Spleen (tissue), 11 donors: ENCODE measurements around the gene GLIPR1. TPM values are rescaled to one million over a fixed set of nuclear protein-coding genes. Genes with fewer than 3 reads are reported as not detected.

Experiments
- DNase-seq: peaks from one replicate; pipeline ENCODE4 v3.0.0-alpha.2; 2020
- H3K27ac ChIP-seq, 8 donors: fragments of 200-600 bp; sonication (generic) in 7 of 8; 1 replicate in 4 of 8; 2 replicates in 4 of 8; pipeline versions ENCODE4 v1.5.0 to v1.8.0; 2016 to 2021; ENCODE audit warnings: inconsistent platforms in 4 of 8, mild to moderate bottlenecking in 4 of 8, moderate library complexity in 1 of 8
- H3K27me3 ChIP-seq, 7 donors: fragments of 200-600 bp; sonication (generic) in 6 of 7; replicated peaks in 1 of 7; 1 replicate in 4 of 7; 2 replicates in 3 of 7; pipeline versions ENCODE4 v1.5.0 to v1.8.0; 2016 to 2021; ENCODE audit warnings: inconsistent platforms in 3 of 7, mild to moderate bottlenecking in 1 of 7
- H3K36me3 ChIP-seq, 6 donors: fragments of 200-600 bp; sonication (generic) in 5 of 6; 1 replicate in 4 of 6; 2 replicates in 2 of 6; pipeline versions ENCODE4 v1.5.0 to v1.8.0; 2016 to 2021; ENCODE audit warnings: inconsistent platforms in 2 of 6
- H3K4me1 ChIP-seq, 6 donors: fragments of 200-600 bp; sonication (generic) in 5 of 6; 1 replicate in 3 of 6; 2 replicates in 3 of 6; pipeline versions ENCODE4 v1.5.0 to v1.8.0; 2016 to 2021; ENCODE audit warnings: inconsistent platforms in 3 of 6
- H3K4me3 ChIP-seq, 8 donors: fragments of 200-600 bp; sonication (generic) in 7 of 8; 1 replicate in 4 of 8; 2 replicates in 4 of 8; pipeline versions ENCODE4 v1.5.0 to v1.8.0; 2016 to 2021; ENCODE audit warnings: inconsistent platforms in 4 of 8, mild to moderate bottlenecking in 4 of 8, moderate library complexity in 2 of 8
- H3K9me3 ChIP-seq, 8 donors: fragments of 200-600 bp; sonication (generic) in 7 of 8; 1 replicate in 4 of 8; 2 replicates in 4 of 8; pipeline versions ENCODE4 v1.5.0 to v1.8.0; 2016 to 2021; ENCODE audit warnings: inconsistent platforms in 4 of 8
- POLR2A ChIP-seq, 3 donors: fragments of 450-650 bp; IDR thresholded peaks; one replicate each; pipeline ENCODE4 v1.5.1; 2017; ENCODE audit warnings: antibody characterized with exemption in 3 of 3, mild to moderate bottlenecking in 1 of 3
- POLR2AphosphoS5 ChIP-seq, 3 donors: sonication (generic); formaldehyde crosslinking; IDR thresholded peaks; one replicate each; pipeline ENCODE4 v1.5.1; 2017; ENCODE audit warnings: antibody characterized with exemption in 3 of 3
- WGBS, 5 donors: extraction: QIAGEN DNeasy Blood & Tissue Kit in 3 of 5; methylation state at CpG; one replicate each; pipeline versions ENCODE4 v1.1.5 to v1.1.7; 2013 to 2018; 5-methylcytosine and 5-hydroxymethylcytosine counted together
- intact Hi-C: fragments of 100-400 bp; cut with DNase I; formaldehyde crosslinking; loops from one replicate; pipeline ENCODE4 v1.15.0; 2023; ENCODE audit warnings: low total_unique reads
- polyA plus RNA-seq, 3 donors: library from polyadenylated mRNA; stranded (reverse); fragments of 200-250 nt; gene quantifications; one replicate each; pipeline ENCODE4 v1.2.1, GENCODE V29; 2013
- total RNA-seq, 7 donors: library from RNA; depleted of rRNA in 3 of 7; stranded (reverse); fragments of >200 nt in 3 of 7; fragmentation: NEBNext Ultra II Directional in 4 of 7; extraction: Animal tissue kit (Norgen Biotek cat#: 25700) in 4 of 7; gene quantifications; one replicate each; pipeline versions ENCODE4 v1.1.0 to v1.2.1, GENCODE V29; 2016 to 2021
- TF ChIP-seq, protein P1 (sequence below), 11 experiments: fragments of 200-600 bp in 7 of 11; fragments of 450-650 bp in 4 of 11; sonication (generic) in 4 of 11; IDR thresholded peaks in 8 of 11; conservative IDR thresholded peaks in 3 of 11; 1 replicate in 7 of 11; 2 replicates in 4 of 11; pipeline versions ENCODE4 v1.4.0 to v1.8.0; 2016 to 2021; ENCODE audit warnings: antibody characterized with exemption in 11 of 11, inconsistent platforms in 4 of 11, mild to moderate bottlenecking in 1 of 11
- donor health status: healthy with polysubstance abuse.
- donor health status: DM: no; HTN: no; CAD: no; lungs with moderate emphysema.
- donor health status: DM: no; HTN: no; CAD: no.
- donor health status: Bipolar disorder and iron deficiency.
- donor health status: healthy.
- donor health status: DM: no; HTN: no; CAD: no.
- donor health status: DM: yes; HTN: yes; CAD: no.

The GLIPR1 gene
- total and polyA plus RNA-seq, 10 donors: 11.7 to 72.6 (median 54.7) TPM

DNA sequence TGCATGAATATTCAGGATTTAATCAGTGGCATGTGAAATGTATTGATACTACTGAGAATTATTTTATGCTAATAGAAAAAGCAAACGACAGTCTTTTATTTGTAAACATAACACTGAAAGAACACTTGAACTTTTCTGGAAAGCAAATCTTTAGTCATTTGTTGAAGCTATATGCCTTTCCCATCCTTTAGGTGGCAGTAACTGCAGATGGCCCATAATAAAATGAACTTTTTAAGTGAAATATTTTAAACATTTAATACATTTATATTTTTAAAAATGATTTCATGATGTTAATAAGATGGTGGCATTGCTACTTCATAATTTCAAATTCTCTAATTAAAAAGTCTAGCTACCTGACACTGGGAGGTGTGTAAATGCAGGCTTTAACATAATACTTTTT, 44.7 kb downstream of the GLIPR1 start:
- intact Hi-C loops: loop anchor here (2.0 to 10.0 kb wide), 2 partner anchors 508 to 820 kb away; partner anchors contain the start of gene BBS10
- peaks cover 0 to 4% (median 0%) of the 10 kb centered on the region in 8 donors for H3K9me3 ChIP-seq
- no peak for DNase-seq
- TF ChIP-seq, protein P1, sequence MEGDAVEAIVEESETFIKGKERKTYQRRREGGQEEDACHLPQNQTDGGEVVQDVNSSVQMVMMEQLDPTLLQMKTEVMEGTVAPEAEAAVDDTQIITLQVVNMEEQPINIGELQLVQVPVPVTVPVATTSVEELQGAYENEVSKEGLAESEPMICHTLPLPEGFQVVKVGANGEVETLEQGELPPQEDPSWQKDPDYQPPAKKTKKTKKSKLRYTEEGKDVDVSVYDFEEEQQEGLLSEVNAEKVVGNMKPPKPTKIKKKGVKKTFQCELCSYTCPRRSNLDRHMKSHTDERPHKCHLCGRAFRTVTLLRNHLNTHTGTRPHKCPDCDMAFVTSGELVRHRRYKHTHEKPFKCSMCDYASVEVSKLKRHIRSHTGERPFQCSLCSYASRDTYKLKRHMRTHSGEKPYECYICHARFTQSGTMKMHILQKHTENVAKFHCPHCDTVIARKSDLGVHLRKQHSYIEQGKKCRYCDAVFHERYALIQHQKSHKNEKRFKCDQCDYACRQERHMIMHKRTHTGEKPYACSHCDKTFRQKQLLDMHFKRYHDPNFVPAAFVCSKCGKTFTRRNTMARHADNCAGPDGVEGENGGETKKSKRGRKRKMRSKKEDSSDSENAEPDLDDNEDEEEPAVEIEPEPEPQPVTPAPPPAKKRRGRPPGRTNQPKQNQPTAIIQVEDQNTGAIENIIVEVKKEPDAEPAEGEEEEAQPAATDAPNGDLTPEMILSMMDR (IDR thresholded peaks at IDR 0.05 in 8 of 11, conservative IDR thresholded peaks at IDR 0.05 in 3 of 11): no peak
- TF ChIP-seq POLR2A (IDR thresholded peaks at IDR 0.05) (no peak), POLR2AphosphoS5 (IDR thresholded peaks at IDR 0.05) (no peak)
- no peak overlapping the region for H3K27ac ChIP-seq
- H3K36me3 ChIP-seq: no peaks in the 10 kb centered on the region
- 37 to 69% (median 56%) methylated on average over 1 of the region's 1 CpG for WGBS, 5 donors
- H3K4me1 ChIP-seq: peaks cover 0 to 9% (median 7%) of the 10 kb centered on the region in 6 donors
- peaks cover 0 to 4% (median 0%) of the 10 kb centered on the region in 7 donors for H3K27me3 ChIP-seq
- no peak overlapping the region for H3K4me3 ChIP-seq

DNA sequence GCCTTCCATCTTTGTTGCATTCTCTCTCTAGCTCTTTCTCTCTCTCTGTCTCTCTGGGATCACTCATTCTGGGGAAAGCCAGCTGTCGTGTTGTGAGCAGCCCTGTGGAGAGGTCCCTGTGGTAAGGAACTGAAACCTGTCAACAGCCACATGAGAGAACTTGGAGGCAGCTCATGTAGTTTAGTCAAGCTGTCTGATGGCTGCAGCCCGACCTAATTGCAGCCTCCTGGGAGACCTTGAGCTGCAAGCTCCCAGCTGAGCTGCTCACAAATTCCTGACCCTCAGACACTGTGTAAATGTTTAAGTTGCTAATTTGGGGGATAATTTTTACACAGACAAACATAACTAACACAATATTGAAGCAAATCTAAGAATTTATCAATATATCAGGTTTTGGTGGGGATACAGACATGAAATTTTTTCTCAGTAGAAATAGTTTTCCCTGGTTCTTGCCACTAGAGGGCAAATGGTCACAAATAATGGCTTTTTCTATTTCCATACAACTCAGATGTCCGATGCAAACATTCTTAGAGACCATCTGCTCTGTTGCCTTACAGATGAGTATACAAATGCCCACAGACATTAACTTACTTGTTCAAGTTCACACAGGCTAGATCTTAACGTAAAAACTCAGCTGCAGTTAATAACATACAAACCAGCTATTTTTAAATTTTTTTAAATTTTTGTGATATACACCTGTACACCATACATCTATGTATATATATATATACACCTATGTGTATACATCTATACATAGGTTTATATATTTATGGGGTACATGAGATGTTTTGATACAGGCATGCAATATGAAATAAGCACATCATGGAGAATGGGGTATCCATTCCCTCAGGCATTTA, 46.3 kb downstream of the GLIPR1 start:
- Histone ChIP-seq H3K4me3 (no peak overlapping the region), H3K4me1 (peaks cover 0 to 9% (median 7%) of the 10 kb centered on the region in 6 donors), H3K36me3 (no peaks in the 10 kb centered on the region), H3K9me3 (no peaks in the 10 kb centered on the region), H3K27me3 (peaks cover 0 to 4% (median 0%) of the 10 kb centered on the region in 7 donors), H3K27ac (no peak overlapping the region)
- no peak for DNase-seq
- TF ChIP-seq, protein P1 (IDR thresholded peaks at IDR 0.05 in 8 of 11, conservative IDR thresholded peaks at IDR 0.05 in 3 of 11): peak in 10 of 11 experiments; percentile 30 to 71 (median 64)
- no peak for TF ChIP-seq POLR2AphosphoS5 (IDR thresholded peaks at IDR 0.05)
- WGBS, 5 donors: 20 to 34% (median 20%) methylated on average over 3 to 4 of the region's 4 CpGs
- intact Hi-C loops: loop anchor here (10.0 kb wide), 1 partner anchor 818 kb away; the partner anchor contains the start of gene BBS10

DNA sequence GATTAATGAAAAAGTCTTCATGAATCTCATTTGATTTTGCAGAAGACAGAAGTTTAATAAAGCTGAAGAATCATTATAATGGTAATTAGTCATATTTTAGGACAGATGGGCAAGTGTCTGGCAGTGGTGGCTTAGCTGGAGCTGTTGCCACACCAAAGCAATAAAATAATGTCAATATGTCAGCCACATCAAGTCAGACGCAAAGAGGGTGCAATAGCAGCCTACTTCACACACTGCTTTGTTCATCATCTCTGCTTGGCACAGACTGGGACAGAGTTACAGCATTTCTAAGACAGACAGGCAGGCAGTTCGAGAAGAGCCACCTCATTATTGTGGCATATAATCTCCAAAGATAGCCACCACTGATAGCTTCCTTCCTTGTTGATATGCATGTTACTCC, 47.7 kb downstream of the GLIPR1 start:
- intact Hi-C loops: loop anchor here (10.0 kb wide), 1 partner anchor 817 kb away; the partner anchor contains the start of gene BBS10

More for the DNA sequence above, 47.7 kb downstream of the GLIPR1 start:
- Histone ChIP-seq H3K4me3 (no peak overlapping the region), H3K36me3 (no peaks in the 10 kb centered on the region), H3K4me1 (peaks cover 0 to 9% (median 7%) of the 10 kb centered on the region in 6 donors), H3K27me3 (no peaks in the 10 kb centered on the region), H3K27ac (no peak overlapping the region), H3K9me3 (no peaks in the 10 kb centered on the region)
- no peak for DNase-seq
- TF ChIP-seq POLR2A (IDR thresholded peaks at IDR 0.05) (no peak), POLR2AphosphoS5 (IDR thresholded peaks at IDR 0.05) (no peak)
- TF ChIP-seq, protein P1 (IDR thresholded peaks at IDR 0.05 in 8 of 11, conservative IDR thresholded peaks at IDR 0.05 in 3 of 11): no peak
- WGBS, 5 donors: 46 to 59% (median 51%) methylated on average over 2 of the region's 2 CpGs
